Neuron (in vitro differentiated cells): ENCODE data around the gene TBC1D8.

ENCODE experiments used
- H2AFZ ChIP-seq: one replicate; pipeline ENCODE4 v1.6.1; 2013; ENCODE audit warnings: low read depth, mild to moderate bottlenecking, inconsistent platforms, low read length, moderate library complexity
- H3K27me3 ChIP-seq: one replicate; pipeline ENCODE4 v1.6.1; 2013; ENCODE audit warnings: low read length; ENCODE audit not compliant: insufficient read depth
- H3K36me3 ChIP-seq: one replicate; pipeline ENCODE4 v1.6.1; 2013; ENCODE audit warnings: low read length; ENCODE audit not compliant: insufficient read depth
- H3K4me1 ChIP-seq: one replicate; pipeline ENCODE4 v1.6.1; 2013; ENCODE audit warnings: low read length; ENCODE audit not compliant: insufficient read depth
- H3K4me3 ChIP-seq: 2 replicates; pipeline ENCODE4 v1.5.1; 2013; ENCODE audit warnings: mild to moderate bottlenecking, low read length, moderate library complexity
- H3K9me3 ChIP-seq: one replicate; pipeline ENCODE4 v1.6.1; 2013; ENCODE audit warnings: low read length

TBC1D8 gene

GRCh38 chr2:101027852-101028251 is 123.3 kb downstream of the TBC1D8 start:
- H3K9me3 ChIP-seq = no peaks in the 10 kb centered on the region
- peaks cover 2% of the 10 kb centered on the region for H3K36me3 ChIP-seq
- no peak overlapping the region for H3K4me3 ChIP-seq
- H2AFZ ChIP-seq = no peak overlapping the region
- peaks cover 11% of the 10 kb centered on the region for H3K4me1 ChIP-seq
- H3K27me3 ChIP-seq = no peaks in the 10 kb centered on the region

GRCh38 chr2:101026923-101027469 is 124.2 kb downstream of the TBC1D8 start:
- Histone ChIP-seq H3K27me3 (no peaks in the 10 kb centered on the region), H3K9me3 (no peaks in the 10 kb centered on the region), H3K4me1 (peaks cover 11% of the 10 kb centered on the region), H2AFZ (no peak overlapping the region), H3K4me3 (no peak overlapping the region), H3K36me3 (peaks cover 7% of the 10 kb centered on the region)

DNA sequence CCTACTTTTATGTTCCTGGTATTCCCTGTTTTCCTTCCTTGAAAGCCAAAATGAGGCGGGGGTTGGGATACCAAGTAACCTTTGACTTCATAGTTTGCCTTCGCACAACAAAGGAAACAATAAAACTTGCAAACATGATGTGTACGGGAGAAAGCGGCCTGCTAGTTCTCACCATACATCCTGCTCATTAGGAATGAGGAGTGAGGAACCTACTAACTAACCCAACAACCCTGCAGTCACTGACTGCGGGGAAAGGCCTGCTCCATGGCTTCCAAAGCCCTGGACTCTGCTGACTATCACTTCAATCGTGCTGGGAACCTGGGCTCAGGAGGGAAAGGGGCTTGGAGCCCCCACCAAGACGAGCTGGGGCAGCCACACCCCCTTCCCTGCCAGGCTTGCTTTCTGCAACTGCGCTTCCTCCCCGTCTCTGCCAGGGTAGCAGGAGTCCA is 124.9 kb downstream of the TBC1D8 start:
- Histone ChIP-seq H3K4me1 (peaks cover 11% of the 10 kb centered on the region), H3K36me3 (peaks cover 14% of the 10 kb centered on the region), H3K4me3 (no peak overlapping the region), H3K27me3 (no peaks in the 10 kb centered on the region), H3K9me3 (no peaks in the 10 kb centered on the region), H2AFZ (no peak overlapping the region)

- no peak overlapping the region for H3K4me3 ChIP-seq
These were observed 125.6 kb downstream of the TBC1D8 start for GRCh38 chr2:101025561-101025960.

DNA sequence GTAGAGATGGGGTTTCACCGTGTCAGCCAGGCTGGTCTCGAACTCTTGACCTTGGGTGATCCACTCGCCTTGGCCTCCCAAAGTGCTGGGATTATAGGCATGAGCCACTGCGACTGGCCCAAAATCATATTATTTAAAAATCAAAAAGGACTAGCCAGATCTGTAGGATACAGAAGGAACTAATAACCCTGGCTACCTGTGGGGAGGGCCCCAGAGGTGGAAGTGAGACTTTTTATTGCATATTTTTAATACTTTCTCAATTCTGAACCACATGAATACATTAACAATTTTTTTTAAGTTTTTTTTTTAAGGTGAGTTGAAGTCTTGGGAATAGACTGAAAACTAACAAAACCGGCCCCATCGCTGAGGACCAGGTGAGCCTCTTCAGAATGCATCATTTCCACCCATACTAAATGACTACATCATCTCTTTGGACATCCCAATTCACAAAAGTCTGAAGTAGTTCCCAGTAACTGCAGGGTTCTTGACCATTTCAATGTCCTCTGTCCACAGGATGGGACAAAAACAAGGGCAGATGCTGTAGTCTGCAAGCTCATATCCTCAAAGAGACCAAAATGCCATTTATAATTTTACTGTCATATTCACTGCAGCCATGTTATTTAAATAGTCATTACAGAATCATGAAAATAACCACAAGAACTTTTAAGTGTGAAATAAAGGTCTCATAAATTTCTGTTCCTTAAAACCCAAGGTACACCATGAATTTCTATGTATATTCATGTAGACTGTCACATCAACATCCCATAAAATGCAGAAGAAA is 127.7 kb downstream of the TBC1D8 start:
- H3K36me3 ChIP-seq = peaks cover 37% of the 10 kb centered on the region
- H2AFZ ChIP-seq = no peak overlapping the region
- no peaks in the 10 kb centered on the region for H3K27me3 ChIP-seq

More at GRCh38 chr2:101025561-101025960, 125.6 kb downstream of the TBC1D8 start:
- H3K36me3 ChIP-seq = peaks cover 21% of the 10 kb centered on the region
- H2AFZ ChIP-seq = no peak overlapping the region
- peaks cover 1% of the 10 kb centered on the region for H3K9me3 ChIP-seq
- no peaks in the 10 kb centered on the region for H3K27me3 ChIP-seq
- H3K4me1 ChIP-seq = peaks cover 11% of the 10 kb centered on the region

DNA sequence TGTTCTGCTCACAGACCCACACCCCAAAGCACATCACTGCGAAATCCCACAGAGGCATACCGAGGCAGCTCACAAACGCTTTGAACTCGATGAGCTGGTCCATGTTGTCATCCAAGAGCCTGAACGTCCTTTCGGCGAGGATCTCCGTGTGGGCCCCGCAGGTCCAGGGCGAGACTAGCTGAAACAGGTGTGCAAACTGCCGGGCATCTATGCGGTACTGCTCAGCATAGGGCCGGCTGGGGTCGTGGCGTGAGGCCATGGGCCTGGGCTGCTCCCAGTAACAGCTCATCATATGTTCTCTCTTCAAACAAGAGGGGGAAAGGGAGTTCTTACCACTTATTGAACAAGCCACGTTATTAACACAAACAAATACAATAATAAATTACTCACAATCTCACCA is 129.0 kb downstream of the TBC1D8 start:
- no peak overlapping the region for H2AFZ ChIP-seq
- peaks cover 46% of the 10 kb centered on the region for H3K36me3 ChIP-seq
- H3K4me1 ChIP-seq = peaks cover 11% of the 10 kb centered on the region
- no peaks in the 10 kb centered on the region for H3K27me3 ChIP-seq
- H3K4me3 ChIP-seq = no peak overlapping the region
- peaks cover 3% of the 10 kb centered on the region for H3K9me3 ChIP-seq

More for the DNA sequence above, 127.7 kb downstream of the TBC1D8 start:
- Histone ChIP-seq H3K4me1 (peaks cover 11% of the 10 kb centered on the region), H3K4me3 (no peak overlapping the region), H3K9me3 (peaks cover 3% of the 10 kb centered on the region)

GRCh38 chr2:101018934-101019333 is 132.2 kb downstream of the TBC1D8 start:
- Histone ChIP-seq H3K4me3 (no peak overlapping the region), H3K27me3 (no peaks in the 10 kb centered on the region), H3K9me3 (peaks cover 6% of the 10 kb centered on the region), H2AFZ (no peak overlapping the region), H3K4me1 (no peaks in the 10 kb centered on the region), H3K36me3 (peaks cover 62% of the 10 kb centered on the region)

DNA sequence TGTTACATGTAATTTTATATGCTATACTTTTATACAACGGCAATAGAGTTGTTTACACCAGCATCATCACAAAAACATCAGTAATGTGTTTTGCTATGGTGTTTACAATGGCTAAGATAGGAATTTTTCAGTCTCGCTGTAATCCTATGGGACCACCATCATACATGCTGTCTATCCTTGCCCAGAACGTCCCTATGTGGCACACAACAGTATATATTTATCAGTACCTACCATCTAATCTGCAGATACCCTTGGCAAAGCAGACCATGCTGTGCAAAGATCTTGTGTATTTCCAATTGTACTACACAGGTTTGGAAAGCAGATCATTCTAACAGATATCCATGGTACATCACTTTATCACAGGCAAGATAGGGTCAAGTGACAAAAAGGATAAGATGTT is 133.8 kb downstream of the TBC1D8 start:
- Histone ChIP-seq H3K36me3 (peaks cover 65% of the 10 kb centered on the region), H3K27me3 (no peaks in the 10 kb centered on the region), H3K4me3 (no peak overlapping the region), H2AFZ (no peak overlapping the region), H3K9me3 (peaks cover 6% of the 10 kb centered on the region), H3K4me1 (no peaks in the 10 kb centered on the region)

- peaks cover 47% of the 10 kb centered on the region for H3K36me3 ChIP-seq
- H2AFZ ChIP-seq = no peak overlapping the region
- peaks cover 3% of the 10 kb centered on the region for H3K9me3 ChIP-seq
- H3K4me3 ChIP-seq = no peak overlapping the region
- H3K27me3 ChIP-seq = no peaks in the 10 kb centered on the region
- no peaks in the 10 kb centered on the region for H3K4me1 ChIP-seq
These were observed 136.8 kb downstream of the TBC1D8 start for GRCh38 chr2:101014264-101014857.

DNA sequence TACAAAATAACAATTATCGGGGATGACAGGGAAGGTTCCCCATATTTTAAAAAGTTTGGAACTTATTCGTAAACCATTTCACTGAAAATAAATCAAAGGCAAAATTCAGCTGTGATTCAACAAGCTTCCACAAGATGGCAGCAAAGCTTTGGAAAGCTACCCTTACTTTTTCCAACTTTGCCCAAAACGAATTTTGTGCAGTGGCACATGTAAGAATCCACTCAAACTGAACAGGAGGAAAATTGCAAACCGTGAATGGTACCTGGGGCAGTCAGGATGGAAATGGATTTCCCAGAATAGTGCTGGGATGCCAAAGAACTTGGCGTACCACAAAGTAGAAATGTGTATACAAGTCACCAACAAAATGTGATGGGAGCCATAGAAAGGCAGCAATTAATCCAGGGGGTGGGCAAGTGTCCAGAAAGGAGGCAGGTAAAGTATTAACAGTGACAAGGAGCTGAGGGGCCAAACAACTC is 138.4 kb downstream of the TBC1D8 start:
- H3K36me3 ChIP-seq = peaks cover 46% of the 10 kb centered on the region
- H3K4me3 ChIP-seq = no peak overlapping the region
- H3K27me3 ChIP-seq = no peaks in the 10 kb centered on the region
- no peak overlapping the region for H2AFZ ChIP-seq
- no peaks in the 10 kb centered on the region for H3K4me1 ChIP-seq
- peaks cover 3% of the 10 kb centered on the region for H3K9me3 ChIP-seq

GRCh38 chr2:101012054-101012705 is 139.0 kb downstream of the TBC1D8 start:
- H3K4me1 ChIP-seq = no peaks in the 10 kb centered on the region
- no peak overlapping the region for H3K4me3 ChIP-seq
- peaks cover 3% of the 10 kb centered on the region for H3K9me3 ChIP-seq
- H3K27me3 ChIP-seq = no peaks in the 10 kb centered on the region
- no peak overlapping the region for H2AFZ ChIP-seq
- peaks cover 47% of the 10 kb centered on the region for H3K36me3 ChIP-seq

- H3K4me1 ChIP-seq = no peaks in the 10 kb centered on the region
- H2AFZ ChIP-seq = no peak overlapping the region
- peaks cover 56% of the 10 kb centered on the region for H3K36me3 ChIP-seq
- H3K4me3 ChIP-seq = no peak overlapping the region
- H3K27me3 ChIP-seq = no peaks in the 10 kb centered on the region
- H3K9me3 ChIP-seq = peaks cover 3% of the 10 kb centered on the region
These were observed 140.0 kb downstream of the TBC1D8 start for GRCh38 chr2:101011152-101011551.
